SK-N-SH treated with all-trans-retinoic acid at 6 μM for 48 hours (cell line): ENCODE results near the gene CRYM.
A peak's percentile ranks its signal among the peaks of the same experiment; 100 is the strongest.

ENCODE experiments used
- ATAC-seq: fragments of 200-7000 bp; cut with Tn5 transposase; 3 replicates; pipeline ENCODE4 v1.9.1; 2020; ENCODE audit warnings: mild to moderate bottlenecking, moderate library complexity
- BACH2 ChIP-seq: fragments of 250-450 bp; sonication (Bioruptor Pico); IDR thresholded peaks from 2 replicates; pipeline ENCODE4 v1.9.0; 2021; ENCODE audit warnings: mild to moderate bottlenecking, borderline replicate concordance
- CSDC2 ChIP-seq: fragments of 250-450 bp; sonication (Bioruptor Pico); IDR thresholded peaks from 2 replicates; pipeline ENCODE4 v1.5.0; 2020; ENCODE audit warnings: mild to moderate bottlenecking, moderate library complexity
- ESRRG ChIP-seq: fragments of 250-450 bp; sonication (Bioruptor Pico); IDR thresholded peaks from 2 replicates; pipeline ENCODE4 v1.6.1; 2021; ENCODE audit warnings: mild to moderate bottlenecking
- GLIS3 ChIP-seq: fragments of 250-450 bp; sonication (Bioruptor Pico); IDR thresholded peaks from 2 replicates; pipeline ENCODE4 v1.5.0; 2020; ENCODE audit warnings: mild to moderate bottlenecking, moderate library complexity
- ISL1 ChIP-seq: fragments of 250-450 bp; sonication (Bioruptor Pico); IDR thresholded peaks from 2 replicates; pipeline ENCODE4 v2.1.2; 2022; ENCODE audit warnings: mild to moderate bottlenecking, moderate library complexity
- OSR1 ChIP-seq: fragments of 250-450 bp; sonication (Bioruptor Pico); IDR thresholded peaks from 2 replicates; pipeline ENCODE4 v1.8.0; 2022; ENCODE audit warnings: moderate library complexity, mild to moderate bottlenecking, inconsistent platforms
- POU6F1 ChIP-seq: fragments of 250-450 bp; sonication (Bioruptor Pico); IDR thresholded peaks from 2 replicates; pipeline ENCODE4 v1.8.0; 2021; ENCODE audit warnings: low read depth, mild to moderate bottlenecking, moderate library complexity, borderline replicate concordance
- PPARA ChIP-seq: fragments of 250-450 bp; sonication (Bioruptor Pico); IDR thresholded peaks from 2 replicates; pipeline ENCODE4 v1.5.0; 2020; ENCODE audit warnings: mild to moderate bottlenecking, borderline replicate concordance
- RARB ChIP-seq: fragments of 250-450 bp; sonication (Bioruptor Pico); IDR thresholded peaks from 2 replicates; pipeline ENCODE4 v1.8.0; 2021; ENCODE audit warnings: mild to moderate bottlenecking, moderate library complexity
- SNAI2 ChIP-seq: fragments of 250-450 bp; sonication (Bioruptor Pico); IDR thresholded peaks from 2 replicates; pipeline ENCODE4 v1.5.0; 2020; ENCODE audit warnings: mild to moderate bottlenecking, moderate library complexity
- TCF4 ChIP-seq: fragments of 250-450 bp; sonication (Bioruptor Pico); IDR thresholded peaks from 2 replicates; pipeline ENCODE4 v1.8.0; 2021; ENCODE audit warnings: mild to moderate bottlenecking, moderate library complexity, borderline replicate concordance
- TOX ChIP-seq: fragments of 250-450 bp; sonication (Bioruptor Pico); IDR thresholded peaks from 2 replicates; pipeline ENCODE4 v1.8.0; 2021; ENCODE audit warnings: mild to moderate bottlenecking, moderate library complexity, borderline replicate concordance
- TSHZ2 ChIP-seq: fragments of 250-450 bp; sonication (Bioruptor Pico); IDR thresholded peaks from 2 replicates; pipeline ENCODE4 v1.5.0; 2020; ENCODE audit warnings: mild to moderate bottlenecking, moderate library complexity
- ZC3H10 ChIP-seq: fragments of 250-450 bp; sonication (Bioruptor Pico); IDR thresholded peaks from 2 replicates; pipeline ENCODE4 v1.5.1; 2021; ENCODE audit warnings: mild to moderate bottlenecking, moderate library complexity
- ZFP3 ChIP-seq: fragments of 250-450 bp; sonication (Bioruptor Pico); IDR thresholded peaks from 2 replicates; pipeline ENCODE4 v1.5.0; 2020; ENCODE audit warnings: mild to moderate bottlenecking, moderate library complexity
- ZNF565 ChIP-seq: fragments of 450-650 bp; formaldehyde crosslinking; conservative IDR thresholded peaks from 2 replicates; pipeline ENCODE4 v1.5.0; 2020; ENCODE audit warnings: low read depth, mild to moderate bottlenecking, moderate library complexity
- ZNF70 ChIP-seq: fragments of 450-650 bp; formaldehyde crosslinking; IDR thresholded peaks from 2 replicates; pipeline ENCODE4 v1.5.0; 2020; ENCODE audit warnings: mild to moderate bottlenecking, moderate library complexity
- ZNF8 ChIP-seq: fragments of 450-650 bp; formaldehyde crosslinking; IDR thresholded peaks from 2 replicates; pipeline ENCODE4 v1.5.0; 2020; ENCODE audit warnings: mild to moderate bottlenecking, moderate library complexity
- TF ChIP-seq, protein P1 (sequence below): fragments of 250-450 bp; sonication (Bioruptor Pico); IDR thresholded peaks from 2 replicates; pipeline ENCODE4 v1.5.1; 2021; ENCODE audit warnings: mild to moderate bottlenecking, moderate library complexity

Gene CRYM

DNA sequence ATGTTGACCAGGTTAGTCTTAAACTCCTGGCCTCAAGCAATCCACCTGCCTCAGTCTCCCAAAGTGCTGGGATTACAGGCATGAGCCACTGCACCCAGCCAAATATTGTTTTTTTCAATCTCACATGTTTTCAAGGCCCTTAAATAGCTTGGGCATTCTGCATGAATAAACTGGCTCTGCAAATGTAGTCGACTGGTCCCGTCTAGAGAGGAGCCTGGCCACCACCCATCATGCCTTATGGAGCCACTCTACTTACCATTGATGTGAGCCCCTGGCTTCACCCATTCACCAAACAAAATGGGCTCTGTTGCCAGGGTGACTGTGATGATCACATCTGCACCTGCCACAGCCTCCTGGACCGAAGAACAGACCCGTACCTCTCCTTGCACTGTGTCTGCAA is 10.8 kb downstream of the CRYM start:
- TF ChIP-seq ISL1 (CRISPR knock-in tag) (no peak), ZC3H10 (CRISPR knock-in tag) (no peak), PPARA (CRISPR knock-in tag) (no peak), OSR1 (CRISPR knock-in tag) (no peak), BACH2 (CRISPR knock-in tag) (no peak)
- TF ChIP-seq, protein P1, sequence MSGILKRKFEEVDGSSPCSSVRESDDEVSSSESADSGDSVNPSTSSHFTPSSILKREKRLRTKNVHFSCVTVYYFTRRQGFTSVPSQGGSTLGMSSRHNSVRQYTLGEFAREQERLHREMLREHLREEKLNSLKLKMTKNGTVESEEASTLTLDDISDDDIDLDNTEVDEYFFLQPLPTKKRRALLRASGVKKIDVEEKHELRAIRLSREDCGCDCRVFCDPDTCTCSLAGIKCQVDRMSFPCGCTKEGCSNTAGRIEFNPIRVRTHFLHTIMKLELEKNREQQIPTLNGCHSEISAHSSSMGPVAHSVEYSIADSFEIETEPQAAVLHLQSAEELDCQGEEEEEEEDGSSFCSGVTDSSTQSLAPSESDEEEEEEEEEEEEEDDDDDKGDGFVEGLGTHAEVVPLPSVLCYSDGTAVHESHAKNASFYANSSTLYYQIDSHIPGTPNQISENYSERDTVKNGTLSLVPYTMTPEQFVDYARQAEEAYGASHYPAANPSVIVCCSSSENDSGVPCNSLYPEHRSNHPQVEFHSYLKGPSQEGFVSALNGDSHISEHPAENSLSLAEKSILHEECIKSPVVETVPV, result no peak
- ATAC-seq, result no peak

GRCh38 chr16:21265104-21265837 is 12.8 kb downstream of the CRYM start:
- TF ChIP-seq SNAI2 (CRISPR knock-in tag), result no peak
- no peak for TF ChIP-seq BACH2 (CRISPR knock-in tag)
- ATAC-seq, result no peak

GRCh38 chr16:21264571-21265036 is 13.5 kb downstream of the CRYM start:
- TF ChIP-seq TCF4 (no peak), ZNF70 (no peak), CSDC2 (CRISPR knock-in tag) (no peak), PPARA (CRISPR knock-in tag) (no peak), BACH2 (CRISPR knock-in tag) (no peak), TSHZ2 (CRISPR knock-in tag) (no peak), RARB (CRISPR knock-in tag) (no peak), TOX (CRISPR knock-in tag) (no peak), GLIS3 (CRISPR knock-in tag) (no peak), SNAI2 (CRISPR knock-in tag) (no peak), ZNF8 (CRISPR knock-in tag) (no peak), ESRRG (no peak), OSR1 (CRISPR knock-in tag) (no peak), ISL1 (CRISPR knock-in tag) (no peak), ZC3H10 (CRISPR knock-in tag) (no peak), POU6F1 (CRISPR knock-in tag) (no peak), ZFP3 (no peak)
- TF ChIP-seq, protein P1, result no peak
- TF ChIP-seq, all 23 proteins: peak for 0
- no peak for ATAC-seq

DNA sequence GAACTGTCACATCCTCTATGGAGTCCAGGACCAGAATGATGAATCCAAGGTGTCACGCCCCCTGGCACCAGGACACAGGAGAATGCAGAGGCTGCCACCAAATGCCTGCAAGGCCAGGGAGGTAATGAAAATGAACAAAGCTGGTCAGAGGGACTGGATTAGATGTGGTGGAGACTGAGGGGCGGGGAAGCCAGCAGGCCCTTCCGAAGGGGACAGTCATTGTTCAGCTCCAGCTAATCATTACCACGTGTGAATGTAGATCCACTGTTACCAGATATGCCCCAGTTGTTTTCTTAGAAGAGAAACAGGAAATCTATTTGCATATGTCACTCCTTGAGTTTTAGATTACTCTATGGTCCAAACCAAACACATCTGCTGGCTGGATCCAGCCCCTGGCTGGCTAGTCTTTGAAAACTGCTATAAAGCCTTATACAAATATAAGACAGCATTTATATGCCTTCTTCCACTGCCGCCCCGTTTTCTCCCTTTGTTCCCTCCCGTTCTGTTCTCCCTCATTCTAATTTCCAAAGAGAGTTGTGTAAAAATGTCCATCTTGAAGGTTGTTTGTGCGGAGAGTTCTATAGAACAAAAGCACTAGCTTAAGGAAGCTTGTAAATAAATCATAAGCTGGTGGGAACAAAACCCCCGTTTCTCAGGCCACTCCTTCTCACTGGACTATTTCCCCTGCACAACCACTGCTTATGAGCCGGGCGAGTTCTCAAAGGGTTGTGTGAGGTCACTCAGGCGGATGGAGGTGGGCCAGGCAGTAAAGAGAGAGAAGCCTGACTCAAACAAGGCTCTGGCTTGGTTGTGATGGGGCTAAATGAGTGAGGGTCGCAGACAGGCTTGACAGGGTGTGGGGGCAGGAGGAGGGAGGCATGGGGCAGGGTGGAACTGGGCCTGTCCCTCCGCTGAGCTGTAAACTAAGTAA is 14.2 kb downstream of the CRYM start:
- TF ChIP-seq BACH2 (CRISPR knock-in tag) (no peak), ISL1 (CRISPR knock-in tag) (no peak), ZC3H10 (CRISPR knock-in tag) (no peak), TCF4 (peak; percentile 85), ZNF565 (no peak), TOX (CRISPR knock-in tag) (no peak), ZNF70 (0 out of 2 replicates have a peak, but pooled peaks have one; percentile 25), ZFP3 (no peak)
- TF ChIP-seq, protein P1, result no peak
- ATAC-seq, result peak; percentile 74
